CD4-positive, CD25-positive, alpha-beta regulatory T cell (primary cell): ENCODE results near the gene SLC38A11. TPM values are rescaled to one million over a fixed set of nuclear protein-coding genes. Genes with fewer than 3 reads are reported as not detected.

Experiments
- ATAC-seq, 2 donors: fragments of 150-1000 bp; cut with Tn5 transposase; one replicate each; pipeline ENCODE4 v1.10.0; 2021; ENCODE audit warnings: low read depth in 2 of 2, moderate number of reproducible peaks in 2 of 2, moderate library complexity in 1 of 2
- DNase-seq, 3 donors: peaks; one replicate each; pipeline versions ENCODE4 v3.0.0 to v3.0.0-alpha.2; 2012 to 2022; ENCODE audit warnings: mixed read lengths in 1 of 3
- H3K27ac ChIP-seq: one replicate; pipeline ENCODE4 v1.7.0; 2013; ENCODE audit warnings: mild to moderate bottlenecking, low read length; ENCODE audit not compliant: insufficient read depth, poor library complexity, severe bottlenecking
- H3K27me3 ChIP-seq: one replicate; pipeline ENCODE4 v1.7.0; 2013; ENCODE audit warnings: low read length; ENCODE audit not compliant: control insufficient read depth, insufficient read depth
- H3K36me3 ChIP-seq: one replicate; pipeline ENCODE4 v1.7.0; 2013; ENCODE audit warnings: mild to moderate bottlenecking, low read length, moderate library complexity; ENCODE audit not compliant: control insufficient read depth, insufficient read depth
- H3K4me1 ChIP-seq: 2 replicates; pipeline ENCODE4 v1.7.0; 2013; ENCODE audit warnings: mild to moderate bottlenecking, low read length; ENCODE audit not compliant: insufficient read depth, control insufficient read depth, poor library complexity, severe bottlenecking
- H3K4me3 ChIP-seq: one replicate; pipeline ENCODE4 v1.7.0; 2013; ENCODE audit warnings: low read depth, mild to moderate bottlenecking, low read length, moderate library complexity
- H3K9me3 ChIP-seq, 2 experiments: 1 replicate in 1 of 2; 2 replicates in 1 of 2; pipeline ENCODE4 v1.7.0; 2013; ENCODE audit warnings: low read length in 2 of 2, mild to moderate bottlenecking in 1 of 2, moderate library complexity in 1 of 2; ENCODE audit not compliant: control insufficient read depth in 2 of 2
- H3K27ac Mint-ChIP-seq, 3 donors: one replicate each; pipeline ENCODE4 v1.8.0; 2020 to 2022; ENCODE audit warnings: mild to moderate bottlenecking in 3 of 3, mixed read lengths in 3 of 3, moderate library complexity in 2 of 3
- H3K27me3 Mint-ChIP-seq: one replicate; pipeline ENCODE4 v1.8.0; 2022; ENCODE audit warnings: mild to moderate bottlenecking, mixed read lengths
- H3K36me3 Mint-ChIP-seq: one replicate; pipeline ENCODE4 v1.8.0; 2020; ENCODE audit warnings: mixed read lengths
- H3K4me1 Mint-ChIP-seq, 4 donors: one replicate each; pipeline ENCODE4 v1.8.0; 2020 to 2022; ENCODE audit warnings: mixed read lengths in 4 of 4, mild to moderate bottlenecking in 1 of 4
- H3K4me3 Mint-ChIP-seq, 4 donors: one replicate each; pipeline ENCODE4 v1.8.0; 2020 to 2022; ENCODE audit warnings: mild to moderate bottlenecking in 4 of 4, mixed read lengths in 4 of 4, moderate library complexity in 3 of 4
- H3K9me3 Mint-ChIP-seq, 7 donors: one replicate each; pipeline ENCODE4 v1.8.0; 2020 to 2022; ENCODE audit warnings: mixed read lengths in 7 of 7, mild to moderate bottlenecking in 3 of 7, moderate library complexity in 2 of 7
- polyA plus RNA-seq, 4 donors: library from polyadenylated mRNA; unstranded; fragments of 300-500 nt; fragmentation: Illumina TruSeq; gene quantifications; one replicate each; pipeline ENCODE4 v1.2.3, GENCODE V29; 2021
- total RNA-seq: library from RNA; stranded (reverse); gene quantifications from one replicate; pipeline ENCODE4 v1.2.3, GENCODE V29; 2022

The SLC38A11 gene
- total and polyA plus RNA-seq, 5 donors from 2014 or later, result not detected

GRCh38 chr2:164943289-164943688 lies 12.0 kb downstream of the SLC38A11 start:
- H3K4me3 Mint-ChIP-seq, result no peak overlapping the region

DNA sequence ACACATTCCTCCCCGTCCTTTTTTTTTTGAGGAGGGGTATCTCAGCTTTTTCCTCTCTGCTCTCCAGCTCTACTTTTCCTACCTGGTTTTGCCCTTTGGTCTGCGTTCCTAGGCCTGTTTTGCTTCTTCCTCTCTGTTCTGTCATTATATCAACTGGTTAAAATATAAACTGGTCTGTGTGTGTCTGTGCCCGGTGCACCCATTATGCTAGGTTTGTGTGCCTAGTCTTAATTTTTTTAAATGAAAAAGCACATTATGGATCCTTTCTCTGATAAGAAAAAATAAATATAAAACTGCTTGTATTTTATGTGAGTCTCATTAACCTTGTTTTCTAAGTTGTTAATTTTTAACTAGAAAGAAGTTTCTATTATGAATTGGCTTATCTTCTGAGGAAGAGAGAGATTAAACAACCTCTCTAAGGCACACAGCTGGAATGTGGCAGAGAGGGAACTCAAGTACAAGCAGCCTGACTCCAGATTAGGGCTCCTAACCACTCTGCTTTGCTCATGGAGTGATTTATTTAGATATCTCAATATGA lies 17.4 kb downstream of the SLC38A11 start:
- Mint-ChIP-seq H3K4me1 (no peaks in the 10 kb centered on the region), H3K27me3 (no peaks in the 10 kb centered on the region), H3K4me3 (no peak overlapping the region), H3K9me3 (peaks cover 0 to 1% (median 0%) of the 10 kb centered on the region in 7 donors), H3K27ac (no peak overlapping the region), H3K36me3 (no peaks in the 10 kb centered on the region)
- H3K4me3 ChIP-seq, result no peak overlapping the region
- H3K27ac ChIP-seq, result no peak overlapping the region
- no peaks in the 10 kb centered on the region for H3K36me3 ChIP-seq
- DNase-seq, result no peak
- no peaks in the 10 kb centered on the region for H3K9me3 ChIP-seq
- H3K27me3 ChIP-seq, result no peaks in the 10 kb centered on the region
- no peaks in the 10 kb centered on the region for H3K4me1 ChIP-seq
- ATAC-seq, result no peak

More at GRCh38 chr2:164943289-164943688, 12.0 kb downstream of the SLC38A11 start:
- H3K36me3 Mint-ChIP-seq, result no peaks in the 10 kb centered on the region
- Histone ChIP-seq H3K36me3 (no peaks in the 10 kb centered on the region), H3K4me3 (no peak overlapping the region), H3K4me1 (no peaks in the 10 kb centered on the region), H3K27ac (no peak overlapping the region), H3K27me3 (no peaks in the 10 kb centered on the region), H3K9me3 (no peaks in the 10 kb centered on the region)
- DNase-seq (no peak), ATAC-seq (no peak)
- no peak overlapping the region for H3K27ac Mint-ChIP-seq
- no peaks in the 10 kb centered on the region for H3K4me1 Mint-ChIP-seq
- H3K9me3 Mint-ChIP-seq, result peaks cover 0 to 1% (median 0%) of the 10 kb centered on the region in 7 donors
- peaks cover 5% of the 10 kb centered on the region for H3K27me3 Mint-ChIP-seq

GRCh38 chr2:164935118-164936101 lies 19.9 kb downstream of the SLC38A11 start:
- Histone ChIP-seq H3K4me3 (no peak overlapping the region), H3K9me3 (no peaks in the 10 kb centered on the region), H3K27ac (no peak overlapping the region), H3K27me3 (no peaks in the 10 kb centered on the region), H3K4me1 (no peaks in the 10 kb centered on the region), H3K36me3 (no peaks in the 10 kb centered on the region)
- no peak overlapping the region for H3K27ac Mint-ChIP-seq
- H3K9me3 Mint-ChIP-seq, result peaks cover 0 to 7% (median 0%) of the 10 kb centered on the region in 7 donors
- H3K4me3 Mint-ChIP-seq, result no peak overlapping the region
- DNase-seq (no peak), ATAC-seq (no peak)
- H3K36me3 Mint-ChIP-seq, result no peaks in the 10 kb centered on the region
- no peaks in the 10 kb centered on the region for H3K27me3 Mint-ChIP-seq
- H3K4me1 Mint-ChIP-seq, result no peaks in the 10 kb centered on the region

- H3K4me3 ChIP-seq, result no peak overlapping the region
- H3K27ac ChIP-seq, result no peak overlapping the region
- Mint-ChIP-seq H3K27ac (no peak overlapping the region), H3K36me3 (no peaks in the 10 kb centered on the region), H3K4me1 (no peaks in the 10 kb centered on the region), H3K4me3 (no peak overlapping the region), H3K27me3 (no peaks in the 10 kb centered on the region), H3K9me3 (peaks cover 0 to 7% (median 0%) of the 10 kb centered on the region in 7 donors)
- ATAC-seq (no peak), DNase-seq (no peak)
- no peaks in the 10 kb centered on the region for H3K4me1 ChIP-seq
- no peaks in the 10 kb centered on the region for H3K36me3 ChIP-seq
- H3K27me3 ChIP-seq, result no peaks in the 10 kb centered on the region
- no peaks in the 10 kb centered on the region for H3K9me3 ChIP-seq
These were observed 20.8 kb downstream of the SLC38A11 start for GRCh38 chr2:164934401-164935117.

DNA sequence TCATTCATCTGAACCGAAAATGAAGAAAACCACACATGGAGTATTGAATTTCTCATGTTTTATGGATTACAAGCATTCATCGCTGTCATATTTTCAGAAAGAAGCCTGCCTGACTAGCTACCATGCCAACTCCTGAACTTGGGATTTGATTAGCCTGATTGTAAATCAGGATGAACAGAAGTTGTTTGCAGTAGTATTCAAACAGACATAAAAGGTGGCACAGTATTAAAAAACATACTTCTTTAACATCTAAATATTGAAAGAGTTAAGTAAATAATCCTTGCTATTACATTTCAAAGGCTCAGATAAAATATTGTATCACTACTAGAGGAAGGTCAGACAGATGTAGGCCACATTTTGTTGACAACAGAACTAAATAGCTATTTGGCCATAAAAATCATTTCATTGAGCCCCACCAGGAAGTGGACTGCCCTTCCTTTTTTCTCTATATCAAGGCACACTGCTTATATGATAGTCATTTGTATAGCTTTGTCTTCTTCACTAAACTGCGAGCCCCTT lies 21.6 kb downstream of the SLC38A11 start:
- no peaks in the 10 kb centered on the region for H3K4me1 ChIP-seq
- H3K36me3 Mint-ChIP-seq, result no peaks in the 10 kb centered on the region
- H3K4me3 ChIP-seq, result no peak overlapping the region
- H3K27ac Mint-ChIP-seq, result no peak overlapping the region
- H3K9me3 ChIP-seq, result no peaks in the 10 kb centered on the region
- no peaks in the 10 kb centered on the region for H3K27me3 Mint-ChIP-seq
- ATAC-seq (no peak), DNase-seq (no peak)
- H3K4me3 Mint-ChIP-seq, result no peak overlapping the region
- H3K27me3 ChIP-seq, result no peaks in the 10 kb centered on the region
- no peak overlapping the region for H3K27ac ChIP-seq
- H3K4me1 Mint-ChIP-seq, result no peaks in the 10 kb centered on the region
- no peaks in the 10 kb centered on the region for H3K36me3 ChIP-seq
- peaks cover 0 to 7% (median 0%) of the 10 kb centered on the region in 7 donors for H3K9me3 Mint-ChIP-seq

DNA sequence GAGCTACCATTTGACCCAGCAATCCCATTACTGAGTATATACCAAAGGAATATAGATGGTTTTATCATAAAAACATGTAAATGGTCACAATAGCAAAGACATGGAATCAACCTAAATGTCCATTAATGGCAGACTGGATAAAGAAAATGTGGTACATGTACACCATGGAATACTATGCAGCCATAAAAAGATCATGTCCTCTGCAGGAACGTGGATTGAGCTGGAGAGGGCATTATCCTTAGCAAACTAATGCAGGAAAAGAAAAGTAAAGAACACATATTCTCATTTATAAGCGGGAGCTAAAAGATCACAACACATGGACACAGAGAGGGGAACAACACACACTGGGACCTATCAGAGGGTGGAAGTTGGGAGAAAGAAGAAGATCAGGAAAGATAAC lies 22.9 kb downstream of the SLC38A11 start:
- H3K27me3 ChIP-seq, result no peaks in the 10 kb centered on the region
- H3K4me1 Mint-ChIP-seq, result no peaks in the 10 kb centered on the region
- H3K4me1 ChIP-seq, result no peaks in the 10 kb centered on the region
- H3K4me3 Mint-ChIP-seq, result no peak overlapping the region
- H3K36me3 ChIP-seq, result no peaks in the 10 kb centered on the region
- H3K27ac ChIP-seq, result no peak overlapping the region
- H3K27me3 Mint-ChIP-seq, result no peaks in the 10 kb centered on the region
- no peak for DNase-seq
- H3K27ac Mint-ChIP-seq, result no peak overlapping the region
- ATAC-seq, result no peak
- peaks cover 0 to 7% (median 0%) of the 10 kb centered on the region in 7 donors for H3K9me3 Mint-ChIP-seq
- H3K9me3 ChIP-seq, result no peaks in the 10 kb centered on the region
- H3K36me3 Mint-ChIP-seq, result no peaks in the 10 kb centered on the region
- no peak overlapping the region for H3K4me3 ChIP-seq

GRCh38 chr2:164928101-164928673 lies 27.1 kb downstream of the SLC38A11 start:
- Histone ChIP-seq H3K27me3 (no peaks in the 10 kb centered on the region), H3K36me3 (no peaks in the 10 kb centered on the region), H3K4me1 (no peaks in the 10 kb centered on the region), H3K9me3 (no peaks in the 10 kb centered on the region), H3K27ac (no peak overlapping the region), H3K4me3 (no peak overlapping the region)
- DNase-seq (no peak), ATAC-seq (no peak)
- H3K4me1 Mint-ChIP-seq, result no peaks in the 10 kb centered on the region
- H3K36me3 Mint-ChIP-seq, result no peaks in the 10 kb centered on the region
- H3K4me3 Mint-ChIP-seq, result no peak overlapping the region
- peaks cover 0 to 9% (median 0%) of the 10 kb centered on the region in 7 donors for H3K9me3 Mint-ChIP-seq
- H3K27me3 Mint-ChIP-seq, result no peaks in the 10 kb centered on the region
- no peak overlapping the region for H3K27ac Mint-ChIP-seq
